ENCODE data around the gene PDCD1. TPM values are rescaled to one million over a fixed set of nuclear protein-coding genes. Genes with fewer than 3 reads are reported as not detected.

The PDCD1 gene
- total and polyA plus RNA-seq, 2 of the 13 experiments (the other 11 are each of a cell fraction or from before 2014, with no cell fraction given), result 0.04 TPM; not detected in 1

DNA sequence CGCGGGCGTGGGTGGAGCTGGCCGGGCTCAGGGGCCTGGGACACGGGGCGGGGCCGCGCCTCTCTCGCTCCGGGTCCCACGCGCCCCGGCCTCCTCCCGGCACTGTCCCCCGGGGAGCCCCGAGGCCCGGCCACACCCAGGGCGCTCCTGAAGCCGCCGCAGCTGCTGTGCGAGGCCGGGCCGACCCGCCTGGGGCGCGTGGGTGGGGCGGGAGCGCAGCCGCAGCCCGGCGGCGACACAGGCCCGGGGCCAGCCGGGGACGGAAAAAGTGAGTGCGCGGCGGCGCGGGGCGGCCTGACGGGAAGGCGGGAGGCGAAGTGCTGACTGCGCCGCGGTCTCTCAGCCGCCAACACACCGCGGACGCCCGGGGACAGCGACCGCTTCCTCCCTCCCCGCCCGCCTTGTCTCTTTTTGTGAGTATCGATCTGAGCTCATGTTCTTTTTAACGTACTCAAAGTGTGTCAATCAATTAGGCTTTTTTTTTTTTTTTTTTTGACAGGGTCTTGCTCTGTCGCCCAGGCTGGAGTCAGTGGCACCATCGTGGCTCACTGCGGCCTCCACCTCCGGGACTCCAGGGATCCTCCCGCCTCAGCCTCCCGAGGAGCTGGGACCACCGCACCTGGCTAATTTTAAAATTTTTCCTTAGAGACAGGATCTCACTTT, 14.5 kb downstream of the PDCD1 start:
- ChIA-PET POLR2A (no interaction called here), CTCF (ENCODE audit: low intra/inter-chr PET ratio, low total read pairs) (no interaction called here)
- BruUV-seq (replicated peaks), result no TSS peak
- Histone ChIP-seq H3K27me3 (ENCODE audit: control insufficient read depth in 1 of 2, insufficient read depth in 2 of 2, low read length in 2 of 2) (peaks cover 17 to 58% of the 10 kb centered on the region in 2 experiments), H4K20me1 (ENCODE audit: insufficient read depth, low read length) (no peaks in the 10 kb centered on the region; the same call in 1 of the 2 replicates), H3K27ac (ENCODE audit: extremely low read length, insufficient read depth, low read length) (no peak overlapping the region), H3K36me3 (replicated peaks in 1 of 2; ENCODE audit: control insufficient read depth in 1 of 2, insufficient read depth in 2 of 2, low read length in 2 of 2) (no peaks in the 10 kb centered on the region), H3K4me3 (replicated peaks in 1 of 3; ENCODE audit: insufficient read depth in 1 of 3, low read depth in 2 of 3, low read length in 3 of 3) (peak overlapping the region in 2 of 3 experiments; percentile 16 to 55; a peak in 2 of 6 replicates), H3K9ac (ENCODE audit: insufficient read depth, low read depth, low read length) (no peak overlapping the region), H3K4me1 (ENCODE audit: insufficient read depth, low read length) (peaks cover 27% of the 10 kb centered on the region), H3K9me3 (ENCODE audit: low read length) (no peaks in the 10 kb centered on the region), H3K4me2 (ENCODE audit: low read depth, low read length) (peak overlapping the region; percentile 67), H3K79me2 (ENCODE audit: insufficient read depth, low read length) (no peaks in the 10 kb centered on the region), H2AFZ (ENCODE audit: low read length) (no peak overlapping the region)
- in situ Hi-C loops (cut with HindIII; ENCODE audit: extremely low pct_ligation_motif_present, low pct_unique_long_range_greater_than_20kb), result no loop called here
- WGBS (ENCODE audit: low lambda C conversion rate), result 41% methylated on average over 45 of the region's 65 CpGs
- peak; percentile 72 for ATAC-seq
- no peak for FAIRE-seq
- no peak for DNase-seq (ENCODE audit: low spot score)
- intact Hi-C loops (cut with micrococcal nuclease; ENCODE audit: unreplicated experiment), result no loop called here
- TF ChIP-seq ZNF770 (CRISPR knock-in tag; IDR thresholded peaks at IDR 0.05), result peak; percentile 89
- peak; percentile 48 for TF ChIP-seq ZFY (CRISPR knock-in tag; IDR thresholded peaks at IDR 0.05)
- TF ChIP-seq, protein P1, sequence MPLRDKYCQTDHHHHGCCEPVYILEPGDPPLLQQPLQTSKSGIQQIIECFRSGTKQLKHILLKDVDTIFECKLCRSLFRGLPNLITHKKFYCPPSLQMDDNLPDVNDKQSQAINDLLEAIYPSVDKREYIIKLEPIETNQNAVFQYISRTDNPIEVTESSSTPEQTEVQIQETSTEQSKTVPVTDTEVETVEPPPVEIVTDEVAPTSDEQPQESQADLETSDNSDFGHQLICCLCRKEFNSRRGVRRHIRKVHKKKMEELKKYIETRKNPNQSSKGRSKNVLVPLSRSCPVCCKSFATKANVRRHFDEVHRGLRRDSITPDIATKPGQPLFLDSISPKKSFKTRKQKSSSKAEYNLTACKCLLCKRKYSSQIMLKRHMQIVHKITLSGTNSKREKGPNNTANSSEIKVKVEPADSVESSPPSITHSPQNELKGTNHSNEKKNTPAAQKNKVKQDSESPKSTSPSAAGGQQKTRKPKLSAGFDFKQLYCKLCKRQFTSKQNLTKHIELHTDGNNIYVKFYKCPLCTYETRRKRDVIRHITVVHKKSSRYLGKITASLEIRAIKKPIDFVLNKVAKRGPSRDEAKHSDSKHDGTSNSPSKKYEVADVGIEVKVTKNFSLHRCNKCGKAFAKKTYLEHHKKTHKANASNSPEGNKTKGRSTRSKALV (CRISPR knock-in tag; IDR thresholded peaks at IDR 0.05), result peak; percentile 51; the same call in 1 of the 2 replicates
- TF ChIP-seq, protein P2, sequence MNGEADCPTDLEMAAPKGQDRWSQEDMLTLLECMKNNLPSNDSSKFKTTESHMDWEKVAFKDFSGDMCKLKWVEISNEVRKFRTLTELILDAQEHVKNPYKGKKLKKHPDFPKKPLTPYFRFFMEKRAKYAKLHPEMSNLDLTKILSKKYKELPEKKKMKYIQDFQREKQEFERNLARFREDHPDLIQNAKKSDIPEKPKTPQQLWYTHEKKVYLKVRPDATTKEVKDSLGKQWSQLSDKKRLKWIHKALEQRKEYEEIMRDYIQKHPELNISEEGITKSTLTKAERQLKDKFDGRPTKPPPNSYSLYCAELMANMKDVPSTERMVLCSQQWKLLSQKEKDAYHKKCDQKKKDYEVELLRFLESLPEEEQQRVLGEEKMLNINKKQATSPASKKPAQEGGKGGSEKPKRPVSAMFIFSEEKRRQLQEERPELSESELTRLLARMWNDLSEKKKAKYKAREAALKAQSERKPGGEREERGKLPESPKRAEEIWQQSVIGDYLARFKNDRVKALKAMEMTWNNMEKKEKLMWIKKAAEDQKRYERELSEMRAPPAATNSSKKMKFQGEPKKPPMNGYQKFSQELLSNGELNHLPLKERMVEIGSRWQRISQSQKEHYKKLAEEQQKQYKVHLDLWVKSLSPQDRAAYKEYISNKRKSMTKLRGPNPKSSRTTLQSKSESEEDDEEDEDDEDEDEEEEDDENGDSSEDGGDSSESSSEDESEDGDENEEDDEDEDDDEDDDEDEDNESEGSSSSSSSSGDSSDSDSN (CRISPR knock-in tag; IDR thresholded peaks at IDR 0.05), result peak; percentile 67; the same call in 1 of the 2 replicates
- TF ChIP-seq HNRNPLL (IDR thresholded peaks at IDR 0.05; ENCODE audit: low read depth, low read length, poor library complexity, severe bottlenecking), result peak; percentile 26
- no peak for TF ChIP-seq ASH2L (IDR thresholded peaks at IDR 0.05; ENCODE audit: insufficient read length, low read depth, low read length)
- no peak for TF ChIP-seq CENPX (CRISPR knock-in tag; IDR thresholded peaks at IDR 0.05)
- no peak for TF ChIP-seq ZNF776 (CRISPR knock-in tag; IDR thresholded peaks at IDR 0.05)
- TF ChIP-seq, protein P3, sequence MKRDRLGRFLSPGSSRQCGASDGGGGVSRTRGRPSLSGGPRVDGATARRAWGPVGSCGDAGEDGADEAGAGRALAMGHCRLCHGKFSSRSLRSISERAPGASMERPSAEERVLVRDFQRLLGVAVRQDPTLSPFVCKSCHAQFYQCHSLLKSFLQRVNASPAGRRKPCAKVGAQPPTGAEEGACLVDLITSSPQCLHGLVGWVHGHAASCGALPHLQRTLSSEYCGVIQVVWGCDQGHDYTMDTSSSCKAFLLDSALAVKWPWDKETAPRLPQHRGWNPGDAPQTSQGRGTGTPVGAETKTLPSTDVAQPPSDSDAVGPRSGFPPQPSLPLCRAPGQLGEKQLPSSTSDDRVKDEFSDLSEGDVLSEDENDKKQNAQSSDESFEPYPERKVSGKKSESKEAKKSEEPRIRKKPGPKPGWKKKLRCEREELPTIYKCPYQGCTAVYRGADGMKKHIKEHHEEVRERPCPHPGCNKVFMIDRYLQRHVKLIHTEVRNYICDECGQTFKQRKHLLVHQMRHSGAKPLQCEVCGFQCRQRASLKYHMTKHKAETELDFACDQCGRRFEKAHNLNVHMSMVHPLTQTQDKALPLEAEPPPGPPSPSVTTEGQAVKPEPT (CRISPR knock-in tag; IDR thresholded peaks at IDR 0.05; ENCODE audit: low read depth), result no peak
